ENCODE measurements around the gene OR8H1.

DNA sequence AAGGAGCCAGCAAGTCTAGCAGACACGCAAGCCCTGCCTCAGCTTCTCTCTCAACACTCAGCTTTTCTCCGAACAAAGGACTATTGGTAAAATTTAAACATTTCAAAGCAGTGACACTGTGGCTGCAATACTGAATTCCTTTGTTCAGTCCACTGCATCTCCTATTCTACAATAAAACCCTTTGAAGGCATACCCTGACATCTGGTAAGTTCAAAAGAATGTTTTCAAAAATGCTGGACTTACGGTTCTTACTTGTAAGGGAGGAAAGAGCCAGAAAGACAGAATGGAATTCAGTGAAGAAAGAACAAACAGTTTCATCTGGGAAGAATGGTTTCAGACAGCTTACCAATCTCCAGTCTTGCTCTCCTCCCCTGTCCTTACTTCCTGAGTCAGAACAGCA is 41.1 kb upstream of the OR8H1 start:
- no peak for TF ChIP-seq POLR2A (IDR thresholded peaks at IDR 0.05; ENCODE audit: low read length)
- TF ChIP-seq GATA1 (IDR thresholded peaks at IDR 0.05; ENCODE audit: low read depth, low read length), result no peak
